HEK293 (cell line): ENCODE measurements around the gene DOCK1.

ENCODE experiments used
- BCL11A ChIP-seq: fragments of 450-650 bp; formaldehyde crosslinking; IDR thresholded peaks from 2 replicates; pipeline ENCODE4 v1.5.1; 2016; ENCODE audit warnings: low read depth, missing biosample characterization, missing genetic modification characterization
- ZNF138 ChIP-seq: fragments of 450-650 bp; formaldehyde crosslinking; IDR thresholded peaks from 2 replicates; pipeline ENCODE4 v1.5.1; 2016; ENCODE audit warnings: missing biosample characterization, missing genetic modification characterization, borderline replicate concordance

DNA sequence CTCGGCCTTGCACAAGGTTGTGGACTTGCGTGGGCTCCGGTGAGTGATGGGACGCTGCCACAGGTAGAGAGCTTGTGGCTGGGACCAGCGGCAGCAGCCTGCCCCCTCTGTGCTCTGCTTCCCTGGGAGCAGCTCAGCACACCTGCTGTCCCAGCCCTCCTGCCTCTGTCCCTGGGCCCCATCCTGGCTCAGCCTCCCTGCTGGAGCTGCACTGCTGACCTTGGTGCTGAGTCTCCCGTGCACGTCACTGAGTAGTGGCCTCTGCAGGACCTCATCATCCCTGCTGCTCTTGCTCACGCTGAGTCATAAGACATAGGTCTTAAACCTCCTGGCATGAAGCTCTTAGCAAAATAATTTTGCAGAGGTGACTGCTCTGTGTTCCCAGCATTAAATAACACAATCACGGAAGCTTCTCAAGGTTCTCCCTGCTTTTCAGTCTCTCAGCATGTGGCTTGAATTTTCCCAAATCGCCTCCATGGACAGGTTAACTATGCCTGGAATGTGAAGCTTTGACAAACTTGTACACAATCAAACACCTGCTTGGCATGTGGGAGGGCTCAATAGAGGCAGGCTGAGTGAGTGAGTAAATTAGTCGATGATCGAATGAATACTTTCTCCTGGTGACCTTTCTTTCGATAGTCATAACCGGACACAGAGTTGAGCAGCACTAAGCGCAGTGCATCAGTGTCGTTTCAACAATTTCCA lies 580.1 kb downstream of the DOCK1 start:
- no peak for TF ChIP-seq BCL11A (tag by site-specific recombination)
- TF ChIP-seq ZNF138 (tag by site-specific recombination), result no peak
